Activated CD4-positive, alpha-beta T cell treated with anti-CD3 and anti-CD28 coated beads for 36 hours (primary cell): ENCODE data around the gene ASCL5. TPM values are rescaled to one million over a fixed set of nuclear protein-coding genes. Genes with fewer than 3 reads are reported as not detected.
A peak's percentile ranks its signal among the peaks of the same experiment; 100 is the strongest.

Experiments
- ATAC-seq: fragments of 200-7000 bp; cut with Tn5 transposase; one replicate; pipeline ENCODE4 v1.10.0; 2021; ENCODE audit warnings: mild to moderate bottlenecking, moderate library complexity
- CTCF ChIA-PET: fragments of 350-600 bp; sonication (Branson Sonifier 250); formaldehyde crosslinking; loops from one replicate; lab custom pipeline; 2021; ENCODE audit warnings: antibody characterized with exemption; lab: Charles Lee
- POLR2A ChIA-PET: fragments of 350-600 bp; sonication (Branson Sonifier 250); formaldehyde crosslinking; loops from one replicate; lab custom pipeline; 2021; ENCODE audit warnings: antibody characterized with exemption, inconsistent platforms; lab: Charles Lee
- DNase-seq: peaks from one replicate; pipeline ENCODE4 v3.0.0-alpha.2; 2020
- H3K27ac Mint-ChIP-seq: one replicate; pipeline ENCODE4 v1.8.0; 2021; ENCODE audit warnings: mixed read lengths
- H3K27me3 Mint-ChIP-seq: one replicate; pipeline ENCODE4 v1.8.0; 2021; ENCODE audit warnings: mixed read lengths
- H3K36me3 Mint-ChIP-seq: one replicate; pipeline ENCODE4 v1.8.0; 2021; ENCODE audit warnings: low read depth, mixed read lengths
- H3K4me1 Mint-ChIP-seq: one replicate; pipeline ENCODE4 v1.8.0; 2021; ENCODE audit warnings: mixed read lengths
- H3K4me3 Mint-ChIP-seq: one replicate; pipeline ENCODE4 v1.8.0; 2021; ENCODE audit warnings: mild to moderate bottlenecking, moderate library complexity, mixed read lengths
- H3K9me3 Mint-ChIP-seq: one replicate; pipeline ENCODE4 v1.8.0; 2021; ENCODE audit warnings: low read depth, mixed read lengths
- intact Hi-C, 2 experiments: fragments of 100-400 bp; cut with DNase I in 1 of 2; cut with micrococcal nuclease in 1 of 2; formaldehyde crosslinking; loops; one replicate each; pipeline versions ENCODE4 v1.14.2 to v1.15.1; 2022 to 2024; cut with DNase I, micrococcal nuclease
- total RNA-seq, 2 experiments: library from RNA; stranded (reverse); gene quantifications; one replicate each; pipeline ENCODE4 v1.2.3, GENCODE V29; 2021

ASCL5 gene
- total RNA-seq, 2 experiments from 2014 or later: 0.09 TPM; not detected in 1

DNA sequence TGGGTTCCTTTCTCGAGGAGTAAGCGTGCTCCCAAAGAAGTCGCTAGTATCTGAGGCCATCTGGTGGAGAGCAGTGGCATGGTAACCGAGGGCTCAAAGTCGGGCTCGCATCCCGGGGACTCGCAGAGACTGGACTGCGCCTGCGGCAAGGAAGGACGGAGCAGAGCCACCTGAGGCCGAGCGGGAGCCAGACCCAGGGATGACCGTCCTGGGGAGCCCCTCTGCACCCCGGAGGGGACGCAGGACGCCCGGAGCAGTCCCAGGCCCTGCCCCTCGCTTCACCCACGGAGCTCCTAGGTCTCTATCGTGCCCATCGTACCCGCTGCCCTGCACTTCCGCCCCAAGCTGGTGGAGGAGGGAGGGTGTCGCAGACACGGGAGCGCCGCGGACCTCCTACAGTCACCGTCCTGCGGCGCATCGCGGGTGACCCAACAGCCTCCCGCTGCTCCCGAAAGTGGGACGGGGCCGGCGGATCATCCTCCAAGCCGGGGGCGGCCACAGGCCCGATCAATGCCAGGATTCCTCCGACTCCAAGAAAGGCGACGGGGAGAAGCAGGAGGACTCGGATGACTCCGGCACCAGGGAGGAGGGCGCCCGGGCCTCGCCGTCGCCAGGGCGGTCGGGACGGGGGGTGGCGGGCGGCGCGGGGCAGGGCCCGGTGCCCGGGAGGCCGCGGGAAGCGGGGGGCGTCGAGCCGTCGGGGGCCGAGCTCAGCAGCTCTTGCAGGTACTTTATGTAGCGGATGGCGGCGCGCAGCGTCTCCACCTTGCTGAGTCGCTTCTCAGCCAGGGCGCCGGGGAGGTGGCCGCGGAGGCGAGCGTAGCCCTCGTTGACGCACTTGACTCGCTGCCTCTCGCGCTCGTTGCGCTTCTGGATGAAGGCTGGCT is 12.5 kb downstream of the ASCL5 start:
- Mint-ChIP-seq H3K27ac (peak overlapping the region; percentile 83), H3K27me3 (no peaks in the 10 kb centered on the region), H3K36me3 (no peaks in the 10 kb centered on the region), H3K4me3 (peak overlapping the region; percentile 78), H3K4me1 (peaks cover 2% of the 10 kb centered on the region), H3K9me3 (no peaks in the 10 kb centered on the region)
- ChIA-PET POLR2A (no interaction called here), CTCF (interaction anchor here (0.5 to 2.6 kb wide), 21 partner anchors 10 to 753 kb away, joined by 3 to 28 read pairs (median 3); partner anchors contain the start of gene TMEM9)
- ATAC-seq (peak; percentile 94), DNase-seq (peak; percentile 88)
- intact Hi-C loops: loop anchor here (1.0 to 5.0 kb wide), 9 partner anchors 28 to 557 kb away; partner anchors contain the start of gene KIF14 (in 1 of the 2)

DNA sequence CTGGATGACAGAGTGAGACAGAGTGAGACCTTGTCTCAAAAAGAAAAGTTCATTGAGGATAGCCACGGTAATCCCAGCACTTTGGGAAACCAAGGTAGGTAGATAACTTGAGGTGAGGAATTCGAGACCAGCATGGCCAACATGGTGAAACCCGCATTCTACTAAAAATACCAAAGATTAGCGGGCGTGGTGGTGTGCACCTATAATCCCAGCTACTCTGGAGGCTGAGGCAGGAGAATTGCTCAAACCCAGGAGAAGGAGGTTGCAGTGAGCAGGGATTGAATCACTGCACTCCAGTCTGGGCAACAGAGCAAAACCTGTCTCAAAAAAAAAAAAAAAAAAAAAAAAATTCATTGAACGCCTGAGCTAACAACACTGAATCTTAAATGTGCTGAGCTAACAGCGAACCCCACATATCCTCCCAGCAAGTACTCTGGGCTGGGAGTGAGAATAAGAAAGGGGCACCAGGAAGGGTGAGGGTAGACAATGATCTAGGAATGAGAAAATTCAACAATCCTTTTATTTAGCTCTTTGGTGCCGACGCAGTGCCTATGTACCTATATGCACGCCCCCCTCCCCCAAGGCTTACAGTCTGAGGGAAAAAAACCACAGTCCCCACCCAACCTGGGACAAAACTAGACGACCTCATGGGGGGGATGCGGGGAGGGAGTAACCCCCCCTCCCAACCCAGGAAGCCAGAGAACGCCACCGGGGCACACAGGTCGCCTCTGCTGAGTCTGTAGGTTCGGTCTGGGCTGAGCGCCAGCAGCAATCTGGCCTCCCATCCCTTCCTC is 13.3 kb downstream of the ASCL5 start:
- ATAC-seq: no peak
- intact Hi-C loops: loop anchor here (1.0 to 2.0 kb wide), 8 partner anchors 27 to 493 kb away; partner anchors contain the start of gene KIF14 (in 1 of the 2)
- ChIA-PET POLR2A (interaction anchor here (0.6 kb wide), 2 partner anchors 23 to 488 kb away, joined by 4 to 9 read pairs; no protein-coding TSS in a partner anchor), CTCF (interaction anchor here (0.6 to 2.6 kb wide), 20 partner anchors 10 to 495 kb away, joined by 3 to 28 read pairs (median 3); partner anchors contain the start of genes IGFN1 and TMEM9)
- no peak overlapping the region for H3K27ac Mint-ChIP-seq
- no peaks in the 10 kb centered on the region for H3K27me3 Mint-ChIP-seq
- no peaks in the 10 kb centered on the region for H3K9me3 Mint-ChIP-seq
- no peaks in the 10 kb centered on the region for H3K36me3 Mint-ChIP-seq
- peaks cover 2% of the 10 kb centered on the region for H3K4me1 Mint-ChIP-seq
- no peak for DNase-seq
- H3K4me3 Mint-ChIP-seq: peak overlapping the region; percentile 78

DNA sequence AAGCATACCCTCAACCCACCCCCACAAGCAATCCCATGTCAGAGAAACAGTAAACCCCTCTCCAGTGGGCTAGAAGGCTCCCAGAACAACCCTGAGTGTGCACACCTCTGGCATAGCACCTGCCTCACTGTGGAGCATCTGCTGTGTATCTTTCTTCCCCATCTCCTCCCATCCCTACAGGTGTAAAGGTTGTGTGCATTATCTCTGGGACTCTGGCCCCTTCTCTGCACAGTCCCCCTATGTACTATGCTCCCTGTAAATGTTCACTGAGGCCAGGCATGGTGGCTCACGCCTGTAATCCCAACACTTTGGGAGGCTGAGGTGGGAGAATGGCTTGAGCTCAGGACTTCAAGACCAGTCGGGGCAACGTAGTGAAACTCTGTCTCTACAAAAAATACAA is 14.1 kb downstream of the ASCL5 start:
- intact Hi-C loops: no loop called here
- DNase-seq (no peak), ATAC-seq (no peak)
- Mint-ChIP-seq H3K4me1 (peaks cover 2% of the 10 kb centered on the region), H3K27me3 (no peaks in the 10 kb centered on the region), H3K36me3 (no peaks in the 10 kb centered on the region), H3K9me3 (no peaks in the 10 kb centered on the region), H3K4me3 (no peak overlapping the region), H3K27ac (no peak overlapping the region)
- ChIA-PET POLR2A (interaction anchor here (0.6 kb wide), 1 partner anchor 488 kb away, joined by 9 read pairs; no protein-coding TSS in a partner anchor), CTCF (interaction anchor here (0.6 to 1.8 kb wide), 4 partner anchors 26 to 491 kb away, joined by 3 to 15 read pairs (median 5); no protein-coding TSS in a partner anchor)

DNA sequence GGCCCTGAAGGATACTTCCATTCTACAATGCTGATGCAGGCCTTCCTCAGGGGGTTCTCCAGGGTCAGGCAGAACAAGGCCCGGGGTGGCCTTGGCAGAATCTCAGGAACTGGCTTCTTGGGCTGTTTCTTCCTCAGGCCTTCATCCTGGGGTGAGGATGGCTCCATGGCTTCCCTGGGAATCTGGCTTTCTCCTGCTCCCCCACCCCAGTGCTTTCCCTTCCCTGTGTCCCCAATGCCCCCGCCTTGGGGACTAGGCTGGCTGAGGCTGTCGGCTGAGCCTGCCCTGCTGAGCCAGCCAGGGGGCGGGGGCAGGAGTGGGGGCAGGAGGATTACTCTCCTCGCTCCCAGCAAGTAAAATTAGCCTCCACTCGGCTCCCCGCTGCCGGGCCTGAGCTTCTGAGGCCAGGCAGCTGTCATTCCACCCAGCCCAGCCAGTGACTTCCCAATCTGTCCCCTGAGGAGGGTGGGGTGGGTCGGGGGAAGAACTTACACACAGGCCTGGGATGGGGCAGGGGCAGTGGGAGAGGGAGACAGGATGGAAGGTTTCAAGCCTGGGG is 14.7 kb downstream of the ASCL5 start, which contains the start of gene CACNA1S:
Gene CACNA1S (minus strand): TSS at position 254 of the 559 bp plus-strand sequence. CDS start 87 bp downstream, at position 167.
- H3K27ac Mint-ChIP-seq: no peak within 1 kb of the TSS
- ATAC-seq: no peak
- H3K4me3 Mint-ChIP-seq: no peak within 1 kb of the TSS

DNA sequence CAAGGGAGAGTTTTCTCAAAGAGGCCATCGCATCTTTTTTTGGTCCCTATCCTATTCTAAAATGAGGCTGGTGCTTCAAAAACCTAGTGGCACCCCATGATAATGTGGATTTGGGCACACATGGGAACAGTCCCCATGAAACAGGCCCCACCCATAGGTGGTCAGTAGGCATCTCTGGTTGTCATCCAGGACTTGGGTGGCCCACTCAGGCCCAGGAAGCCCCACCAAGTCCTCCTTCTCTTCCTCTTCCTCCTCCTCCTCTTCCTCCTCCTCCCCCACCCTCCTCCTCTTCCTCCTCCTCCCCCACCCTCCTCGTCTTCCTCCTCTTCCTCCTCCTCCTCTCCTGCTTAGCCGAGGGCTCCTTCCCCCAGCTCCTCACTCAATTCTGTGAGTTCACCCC is 15.3 kb downstream of the ASCL5 start:
- POLR2A ChIA-PET: no interaction called here
- H3K36me3 Mint-ChIP-seq: no peaks in the 10 kb centered on the region
- no peak overlapping the region for H3K27ac Mint-ChIP-seq
- DNase-seq: no peak
- H3K9me3 Mint-ChIP-seq: no peaks in the 10 kb centered on the region
- no peak overlapping the region for H3K4me3 Mint-ChIP-seq
- H3K4me1 Mint-ChIP-seq: peaks cover 2% of the 10 kb centered on the region
- no peaks in the 10 kb centered on the region for H3K27me3 Mint-ChIP-seq
- intact Hi-C loops: no loop called here
- CTCF ChIA-PET: interaction anchor here (1.0 kb wide), 1 partner anchor 132 kb away, joined by 4 read pairs; no protein-coding TSS in a partner anchor
- ATAC-seq: no peak

More for the DNA sequence above, 14.7 kb downstream of the ASCL5 start, which contains the start of gene CACNA1S:
- no peak for DNase-seq
- ChIA-PET POLR2A (no interaction called here), CTCF (no interaction called here)
- Mint-ChIP-seq H3K4me1 (peaks cover 2% of the 10 kb centered on the region), H3K36me3 (no peaks in the 10 kb centered on the region), H3K9me3 (no peaks in the 10 kb centered on the region), H3K27me3 (no peaks in the 10 kb centered on the region)
- intact Hi-C loops: no loop called here

DNA sequence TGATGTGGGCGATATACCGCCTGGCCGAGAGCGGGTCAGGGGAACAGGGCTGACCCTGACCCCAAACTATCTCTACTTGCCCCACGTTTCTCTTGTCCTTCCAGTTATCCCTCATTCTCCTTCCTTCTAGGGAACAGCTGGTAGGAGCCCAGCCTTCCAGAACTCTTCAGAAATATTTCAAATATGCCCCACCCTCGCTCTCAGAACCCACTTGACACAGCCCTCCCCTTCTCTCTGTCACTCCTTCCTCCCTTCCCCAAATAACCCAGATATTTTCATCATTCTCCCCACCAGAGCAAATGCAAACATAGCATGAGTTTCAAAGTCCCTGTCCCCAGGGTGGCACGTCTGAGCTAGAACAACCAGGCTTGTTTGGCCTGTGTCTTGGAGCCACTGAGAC is 15.8 kb downstream of the ASCL5 start:
- H3K9me3 Mint-ChIP-seq: no peaks in the 10 kb centered on the region
- ChIA-PET POLR2A (no interaction called here), CTCF (interaction anchor here (1.0 kb wide), 1 partner anchor 131 kb away, joined by 4 read pairs; no protein-coding TSS in a partner anchor)
- H3K4me3 Mint-ChIP-seq: no peak overlapping the region
- H3K36me3 Mint-ChIP-seq: no peaks in the 10 kb centered on the region
- no peak overlapping the region for H3K27ac Mint-ChIP-seq
- H3K4me1 Mint-ChIP-seq: peaks cover 2% of the 10 kb centered on the region
- intact Hi-C loops: no loop called here
- ATAC-seq (no peak), DNase-seq (no peak)
- no peaks in the 10 kb centered on the region for H3K27me3 Mint-ChIP-seq

DNA sequence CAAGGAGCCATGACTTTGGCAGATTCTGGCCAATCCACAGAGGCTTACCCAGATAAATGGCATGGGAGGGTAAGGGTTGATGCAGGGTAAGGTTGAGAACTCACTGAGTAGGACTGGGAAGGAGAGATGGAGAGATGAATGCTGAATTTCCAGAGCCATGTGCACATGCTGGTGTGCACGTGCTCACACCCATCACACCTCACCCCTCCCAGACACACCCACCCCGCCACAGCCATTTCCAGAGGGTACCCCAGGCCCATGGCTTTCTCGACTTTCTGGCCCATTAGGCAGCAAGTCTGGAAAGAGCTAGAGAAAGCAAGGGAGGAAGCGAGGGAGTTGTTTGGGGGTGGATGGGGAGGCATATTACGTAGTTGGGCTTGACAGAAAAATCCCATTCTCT is 16.4 kb downstream of the ASCL5 start:
- DNase-seq (no peak), ATAC-seq (no peak)
- no peaks in the 10 kb centered on the region for H3K36me3 Mint-ChIP-seq
- POLR2A ChIA-PET: no interaction called here
- intact Hi-C loops: no loop called here
- no peak overlapping the region for H3K4me3 Mint-ChIP-seq
- no peaks in the 10 kb centered on the region for H3K9me3 Mint-ChIP-seq
- no peak overlapping the region for H3K27ac Mint-ChIP-seq
- CTCF ChIA-PET: no interaction called here
- H3K4me1 Mint-ChIP-seq: peaks cover 2% of the 10 kb centered on the region
- no peaks in the 10 kb centered on the region for H3K27me3 Mint-ChIP-seq

DNA sequence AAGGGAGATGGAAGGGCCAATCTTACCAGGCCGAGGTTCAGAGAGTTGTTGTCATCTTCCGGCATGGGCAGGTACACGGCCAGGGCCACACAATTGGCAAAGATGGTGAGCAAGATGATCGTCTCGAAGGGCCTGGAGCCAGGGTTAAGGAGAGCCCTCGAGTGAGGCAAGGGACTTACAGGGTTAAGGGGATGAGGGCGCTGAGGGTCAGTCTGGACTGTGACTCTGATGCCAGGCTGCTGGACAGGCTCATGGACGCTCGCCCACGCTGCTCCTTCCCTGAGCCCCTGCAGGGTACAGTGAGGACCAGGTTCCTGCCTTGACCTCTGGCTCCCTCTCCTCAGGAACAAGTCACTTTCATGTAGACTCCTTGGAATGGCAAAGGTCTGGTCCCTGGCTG is 16.8 kb downstream of the ASCL5 start:
- H3K27ac Mint-ChIP-seq: no peak overlapping the region
- DNase-seq (no peak), ATAC-seq (no peak)
- H3K9me3 Mint-ChIP-seq: no peaks in the 10 kb centered on the region
- no peaks in the 10 kb centered on the region for H3K36me3 Mint-ChIP-seq
- intact Hi-C loops: no loop called here
- H3K4me3 Mint-ChIP-seq: no peak overlapping the region
- peaks cover 2% of the 10 kb centered on the region for H3K4me1 Mint-ChIP-seq
- CTCF ChIA-PET: no interaction called here
- no peaks in the 10 kb centered on the region for H3K27me3 Mint-ChIP-seq
- POLR2A ChIA-PET: no interaction called here

DNA sequence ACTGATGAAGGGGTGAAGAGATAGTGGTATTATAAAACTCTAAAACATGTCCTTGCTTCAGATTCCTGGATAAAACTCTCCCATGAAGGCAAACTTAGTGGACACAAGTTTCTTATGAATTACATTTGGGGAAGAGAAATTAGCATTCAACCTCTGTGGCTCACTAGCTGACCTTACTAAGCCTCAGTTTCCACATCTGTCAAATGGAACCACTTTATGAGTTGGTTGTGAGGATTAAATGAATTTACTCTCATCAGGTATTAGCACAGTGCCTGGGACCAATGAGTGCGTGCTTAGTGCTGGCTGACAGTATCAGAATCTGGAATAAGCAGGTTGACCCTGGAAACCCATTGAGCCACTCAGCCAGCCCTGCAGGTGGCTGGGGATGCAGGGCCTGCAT is 17.3 kb downstream of the ASCL5 start:
- no peak overlapping the region for H3K27ac Mint-ChIP-seq
- no peaks in the 10 kb centered on the region for H3K9me3 Mint-ChIP-seq
- DNase-seq: no peak
- POLR2A ChIA-PET: no interaction called here
- no peaks in the 10 kb centered on the region for H3K36me3 Mint-ChIP-seq
- H3K27me3 Mint-ChIP-seq: no peaks in the 10 kb centered on the region
- CTCF ChIA-PET: interaction anchor here (3.3 kb wide), 1 partner anchor 9 kb away, joined by 13 read pairs; no protein-coding TSS in a partner anchor
- no peak overlapping the region for H3K4me3 Mint-ChIP-seq
- ATAC-seq: no peak
- intact Hi-C loops: no loop called here
- no peaks in the 10 kb centered on the region for H3K4me1 Mint-ChIP-seq

DNA sequence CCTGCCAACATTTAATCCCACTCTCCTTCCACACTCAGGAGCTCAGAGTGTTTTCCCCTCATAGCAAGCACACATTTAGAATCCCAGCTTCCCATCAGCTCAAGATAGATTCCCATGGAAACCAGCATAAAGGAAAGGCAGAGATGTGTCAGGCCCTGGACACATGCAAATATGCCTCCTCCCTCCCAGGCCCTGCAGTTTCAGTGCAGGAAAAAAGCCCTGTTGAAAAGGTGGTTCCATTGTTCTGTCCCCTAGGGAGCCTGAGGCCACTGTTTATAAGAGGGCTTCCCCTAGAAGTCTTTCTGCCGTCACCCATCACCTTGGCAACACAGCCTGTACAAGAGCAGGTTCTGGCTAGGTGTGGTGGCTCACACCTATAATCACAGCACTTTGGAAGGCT is 18.4 kb downstream of the ASCL5 start:
- ChIA-PET CTCF (interaction anchor here (3.3 kb wide), 1 partner anchor 11 kb away, joined by 13 read pairs; no protein-coding TSS in a partner anchor), POLR2A (no interaction called here)

More for the DNA sequence above, 18.4 kb downstream of the ASCL5 start:
- Mint-ChIP-seq H3K27ac (no peak overlapping the region), H3K9me3 (no peaks in the 10 kb centered on the region), H3K36me3 (no peaks in the 10 kb centered on the region), H3K4me3 (no peak overlapping the region), H3K4me1 (no peaks in the 10 kb centered on the region), H3K27me3 (no peaks in the 10 kb centered on the region)
- ATAC-seq: no peak
- intact Hi-C loops: no loop called here
- no peak for DNase-seq
